SH-SY5Y (cell line): ENCODE data around the gene PLSCR3.

Experiments
- GATA2 ChIP-seq: IDR thresholded peaks from 2 replicates; pipeline ENCODE4 v1.6.1; 2011; ENCODE audit warnings: mild to moderate bottlenecking, low read depth, low read length
- GATA3 ChIP-seq: IDR thresholded peaks from 2 replicates; pipeline ENCODE4 v1.6.1; 2011; ENCODE audit warnings: low read depth, mild to moderate bottlenecking, low read length, moderate library complexity

DNA sequence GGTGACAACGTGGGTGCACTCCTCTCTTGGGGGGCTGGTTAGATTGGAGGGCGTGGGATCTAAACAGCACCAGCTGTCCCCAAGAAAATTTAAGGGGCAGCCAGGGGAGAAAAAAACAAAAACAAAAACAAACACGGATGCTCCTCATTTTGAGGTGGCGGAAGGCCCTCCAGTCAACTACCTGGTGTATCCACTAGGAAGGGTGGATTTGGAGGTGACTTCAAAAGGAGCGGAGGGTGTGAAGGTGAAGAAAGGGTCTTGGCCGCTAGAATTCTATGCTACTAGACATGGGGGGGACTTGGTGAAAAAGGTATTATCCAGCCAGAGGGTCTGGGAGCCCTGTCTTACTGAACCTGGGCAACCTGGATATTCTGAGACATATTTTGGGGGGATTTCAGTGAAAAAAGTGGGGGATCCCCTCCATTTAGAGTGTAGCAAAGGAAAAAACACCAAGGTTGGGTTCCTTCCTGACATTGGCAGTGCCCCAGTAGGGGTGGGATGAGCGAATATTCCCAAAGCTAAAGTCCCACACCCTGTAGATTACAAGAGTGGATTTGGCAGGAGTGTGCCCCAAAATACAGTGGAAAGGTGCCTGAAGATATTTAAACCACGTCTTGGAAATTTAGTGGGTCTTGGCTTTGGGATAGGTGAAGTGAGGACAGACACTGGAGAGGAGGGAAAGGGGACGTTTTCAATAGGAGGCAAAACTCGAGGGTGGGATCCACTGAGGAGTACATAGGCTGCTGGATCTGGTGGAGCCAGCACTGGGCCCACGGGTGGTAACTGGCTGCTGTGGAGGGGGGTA is 44.5 kb upstream of the PLSCR3 start:
- TF ChIP-seq GATA3 (no peak), GATA2 (no peak)
